ENCODE results near the gene ZNF385B. TPM values are rescaled to one million over a fixed set of nuclear protein-coding genes. Genes with fewer than 3 reads are reported as not detected.

ZNF385B gene
- total and polyA plus RNA-seq, 2 donors (not counting 1 experiment from before 2014, with no cell fraction given), result not detected

DNA sequence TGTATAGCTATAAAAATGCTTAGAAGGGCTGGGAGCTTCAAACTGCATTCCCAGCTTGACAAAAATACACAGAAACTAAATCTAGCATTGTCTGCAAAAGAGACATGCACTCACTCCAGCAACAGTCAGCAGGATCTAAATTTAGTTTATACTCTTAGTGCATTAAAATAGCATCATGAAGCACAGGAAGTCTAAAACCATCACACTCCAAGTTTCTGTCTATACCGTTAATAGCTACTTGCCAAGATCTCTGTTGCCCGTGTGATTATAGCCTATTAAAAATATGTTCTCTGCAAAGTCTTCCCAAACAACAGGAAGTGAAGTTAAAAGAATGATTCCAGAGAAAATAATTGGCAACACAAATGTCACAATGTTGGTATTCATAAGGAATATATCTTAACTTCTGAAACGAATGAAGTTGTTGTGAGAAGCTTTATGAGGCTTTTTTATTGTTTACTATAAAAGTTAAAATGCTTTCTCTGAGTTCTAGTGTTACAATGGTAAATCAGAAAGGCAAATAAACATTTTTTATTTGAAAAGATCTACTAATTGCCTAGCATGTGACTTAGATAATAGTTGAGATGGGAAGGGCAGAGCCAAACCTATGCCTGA is 184.2 kb downstream of the ZNF385B start:
- Histone ChIP-seq H3K4me2 (replicated peaks; ENCODE audit: low read depth, low read length, poor library complexity, severe bottlenecking) (no peak overlapping the region), H3K9me3 (ENCODE audit: control extremely low read depth in 1 of 3, control insufficient read depth in 2 of 3, insufficient read depth in 1 of 3, low read length in 2 of 3) (no peaks in the 10 kb centered on the region), H2AFZ (ENCODE audit: insufficient read depth, low read depth, low read length, poor library complexity, severe bottlenecking) (no peak overlapping the region), H3K4me1 (ENCODE audit: control insufficient read depth in 2 of 2, insufficient read depth in 2 of 2, low read length in 2 of 2) (no peaks in the 10 kb centered on the region), H3K9ac (ENCODE audit: low read length) (no peak overlapping the region), H3K36me3 (replicated peaks in 1 of 2; ENCODE audit: control extremely low read depth in 1 of 2, control insufficient read depth in 1 of 2, extremely low read depth in 1 of 2, insufficient read depth in 2 of 2, low read length in 1 of 2) (no peaks in the 10 kb centered on the region), H3K4me3 (ENCODE audit: control extremely low read depth in 1 of 5, extremely low read depth in 1 of 5, insufficient read depth in 1 of 5, low read depth in 2 of 5, low read length in 4 of 5) (no peak overlapping the region), H3K79me2 (ENCODE audit: control insufficient read depth, insufficient read depth, low read length) (no peaks in the 10 kb centered on the region), H4K20me1 (ENCODE audit: control insufficient read depth, insufficient read depth, low read length, poor library complexity, severe bottlenecking) (no peaks in the 10 kb centered on the region), H3K27me3 (replicated peaks in 1 of 4; ENCODE audit: control extremely low read depth in 1 of 4, control insufficient read depth in 3 of 4, insufficient read depth in 4 of 4, low read length in 3 of 4) (no peaks in the 10 kb centered on the region), H3K27ac (ENCODE audit: low read length in 2 of 2) (no peak overlapping the region)
- Mint-ChIP-seq H3K4me1 (no peaks in the 10 kb centered on the region), H3K4me3 (no peak overlapping the region), H3K27ac (no peak overlapping the region), H3K27me3 (no peaks in the 10 kb centered on the region), H3K9me3 (ENCODE audit: insufficient read depth) (no peaks in the 10 kb centered on the region)
- WGBS (ENCODE audit: insufficient coverage), result no CpG with 5 or more reads among the region's 3 CpGs
- intact Hi-C loops (cut with micrococcal nuclease), result no loop called here
- ChIA-PET POLR2A (no interaction called here), CTCF (no interaction called here)
- no peak for DNase-seq
- ATAC-seq (ENCODE audit: low read depth), result no peak
- TF ChIP-seq EZH2 (IDR thresholded peaks at IDR 0.05; ENCODE audit: borderline replicate concordance, insufficient read depth, low read depth, low read length, poor library complexity, severe bottlenecking), result no peak
- TF ChIP-seq, protein P1, sequence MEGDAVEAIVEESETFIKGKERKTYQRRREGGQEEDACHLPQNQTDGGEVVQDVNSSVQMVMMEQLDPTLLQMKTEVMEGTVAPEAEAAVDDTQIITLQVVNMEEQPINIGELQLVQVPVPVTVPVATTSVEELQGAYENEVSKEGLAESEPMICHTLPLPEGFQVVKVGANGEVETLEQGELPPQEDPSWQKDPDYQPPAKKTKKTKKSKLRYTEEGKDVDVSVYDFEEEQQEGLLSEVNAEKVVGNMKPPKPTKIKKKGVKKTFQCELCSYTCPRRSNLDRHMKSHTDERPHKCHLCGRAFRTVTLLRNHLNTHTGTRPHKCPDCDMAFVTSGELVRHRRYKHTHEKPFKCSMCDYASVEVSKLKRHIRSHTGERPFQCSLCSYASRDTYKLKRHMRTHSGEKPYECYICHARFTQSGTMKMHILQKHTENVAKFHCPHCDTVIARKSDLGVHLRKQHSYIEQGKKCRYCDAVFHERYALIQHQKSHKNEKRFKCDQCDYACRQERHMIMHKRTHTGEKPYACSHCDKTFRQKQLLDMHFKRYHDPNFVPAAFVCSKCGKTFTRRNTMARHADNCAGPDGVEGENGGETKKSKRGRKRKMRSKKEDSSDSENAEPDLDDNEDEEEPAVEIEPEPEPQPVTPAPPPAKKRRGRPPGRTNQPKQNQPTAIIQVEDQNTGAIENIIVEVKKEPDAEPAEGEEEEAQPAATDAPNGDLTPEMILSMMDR (IDR thresholded peaks at IDR 0.05), result no peak

DNA sequence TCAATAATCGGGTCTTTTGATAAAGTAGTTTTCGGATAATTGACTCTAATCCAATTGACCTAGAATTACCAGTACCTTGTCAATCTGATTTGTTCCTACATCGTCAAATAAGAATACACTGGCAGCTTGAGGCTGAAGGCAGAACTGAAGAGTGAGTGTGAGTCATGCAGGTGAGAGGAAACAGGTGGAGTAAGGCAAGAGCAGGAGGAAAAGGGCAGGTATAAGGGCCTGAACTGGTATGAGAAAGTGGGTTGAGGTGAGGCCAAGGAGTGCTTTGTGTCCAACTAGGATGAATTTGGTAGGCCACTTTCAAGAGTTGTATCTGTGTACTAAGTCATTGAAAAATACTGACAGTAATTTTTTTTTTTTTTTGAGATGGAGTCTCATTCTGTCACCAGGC is 186.0 kb downstream of the ZNF385B start:
- H3K27ac ChIP-seq (ENCODE audit: low read length in 2 of 2), result no peak overlapping the region
- H3K27me3 ChIP-seq (replicated peaks in 1 of 4; ENCODE audit: control extremely low read depth in 1 of 4, control insufficient read depth in 3 of 4, insufficient read depth in 4 of 4, low read length in 3 of 4), result no peaks in the 10 kb centered on the region
- Mint-ChIP-seq H3K27ac (no peak overlapping the region), H3K4me3 (no peak overlapping the region), H3K9me3 (ENCODE audit: insufficient read depth) (no peaks in the 10 kb centered on the region), H3K27me3 (no peaks in the 10 kb centered on the region), H3K4me1 (no peaks in the 10 kb centered on the region)
- no CpG with 5 or more reads among the region's 3 CpGs for WGBS (ENCODE audit: insufficient coverage)
- TF ChIP-seq EZH2 (IDR thresholded peaks at IDR 0.05; ENCODE audit: borderline replicate concordance, insufficient read depth, low read depth, low read length, poor library complexity, severe bottlenecking), result no peak
- TF ChIP-seq, protein P1 (IDR thresholded peaks at IDR 0.05), result no peak
- H3K79me2 ChIP-seq (ENCODE audit: control insufficient read depth, insufficient read depth, low read length), result no peaks in the 10 kb centered on the region
- no peaks in the 10 kb centered on the region for H3K4me1 ChIP-seq (ENCODE audit: control insufficient read depth in 2 of 2, insufficient read depth in 2 of 2, low read length in 2 of 2)
- POLR2A ChIA-PET, result no interaction called here
- no peak overlapping the region for H3K9ac ChIP-seq (ENCODE audit: low read length)
- no peak overlapping the region for H3K4me3 ChIP-seq (ENCODE audit: control extremely low read depth in 1 of 5, extremely low read depth in 1 of 5, insufficient read depth in 1 of 5, low read depth in 2 of 5, low read length in 4 of 5)
- no peak overlapping the region for H3K4me2 ChIP-seq (replicated peaks; ENCODE audit: low read depth, low read length, poor library complexity, severe bottlenecking)
- H2AFZ ChIP-seq (ENCODE audit: insufficient read depth, low read depth, low read length, poor library complexity, severe bottlenecking), result no peak overlapping the region
- H3K36me3 ChIP-seq (replicated peaks in 1 of 2; ENCODE audit: control extremely low read depth in 1 of 2, control insufficient read depth in 1 of 2, extremely low read depth in 1 of 2, insufficient read depth in 2 of 2, low read length in 1 of 2), result no peaks in the 10 kb centered on the region
- intact Hi-C loops (cut with micrococcal nuclease), result no loop called here
- ATAC-seq (ENCODE audit: low read depth) (no peak), DNase-seq (no peak)
- CTCF ChIA-PET, result no interaction called here
- H4K20me1 ChIP-seq (ENCODE audit: control insufficient read depth, insufficient read depth, low read length, poor library complexity, severe bottlenecking), result no peaks in the 10 kb centered on the region
- no peaks in the 10 kb centered on the region for H3K9me3 ChIP-seq (ENCODE audit: control extremely low read depth in 1 of 3, control insufficient read depth in 2 of 3, insufficient read depth in 1 of 3, low read length in 2 of 3)

All from B cell (primary cell).